Uterus (tissue), 4 donors: ENCODE data around the gene TCN2. TPM values are rescaled to one million over a fixed set of nuclear protein-coding genes. Genes with fewer than 3 reads are reported as not detected.

Source experiments
- DNase-seq, 2 donors: peaks; one replicate each; pipeline ENCODE4 v3.0.0-alpha.2; 2019 to 2020
- H3K27ac ChIP-seq, 2 donors: fragments of 200-600 bp; sonication (generic); 1 replicate in 1 of 2; 2 replicates in 1 of 2; pipeline ENCODE4 v1.5.1; 2016 to 2018
- H3K27me3 ChIP-seq, 2 donors: fragments of 200-600 bp; sonication (generic); one replicate each; pipeline ENCODE4 v1.5.1; 2018 to 2019; ENCODE audit warnings: control low read depth in 1 of 2
- H3K36me3 ChIP-seq, 2 donors: fragments of 200-600 bp; sonication (generic); one replicate each; pipeline ENCODE4 v1.5.1; 2019; ENCODE audit warnings: control low read depth in 1 of 2
- H3K4me1 ChIP-seq, 2 donors: fragments of 200-600 bp; sonication (generic); one replicate each; pipeline ENCODE4 v1.5.1; 2018 to 2019; ENCODE audit warnings: control low read depth in 1 of 2
- H3K4me3 ChIP-seq, 2 donors: fragments of 200-600 bp; sonication (generic); 1 replicate in 1 of 2; 2 replicates in 1 of 2; pipeline ENCODE4 v1.5.1; 2018 to 2019; ENCODE audit warnings: mild to moderate bottlenecking in 1 of 2
- H3K9me3 ChIP-seq, 2 donors: fragments of 200-600 bp; sonication (generic); one replicate each; pipeline ENCODE4 v1.5.1; 2019; ENCODE audit warnings: control low read depth in 1 of 2
- POLR2A ChIP-seq, 2 donors: fragments of 450-650 bp; IDR thresholded peaks; one replicate each; pipeline ENCODE4 v1.6.1; 2016; ENCODE audit warnings: antibody characterized with exemption in 2 of 2, mild to moderate bottlenecking in 1 of 2, moderate library complexity in 1 of 2
- intact Hi-C: fragments of 100-400 bp; cut with DNase I; formaldehyde crosslinking; loops from one replicate; pipeline ENCODE4 v1.15.1; 2023; ENCODE audit warnings: low total_unique reads
- total RNA-seq, 4 donors: library from RNA; depleted of rRNA in 3 of 4; stranded (reverse); fragments of >200 nt in 3 of 4; gene quantifications; one replicate each; pipeline versions ENCODE4 v1.1.0 to v1.2.4, GENCODE V29; 2014 to 2023
- TF ChIP-seq, protein P1 (sequence below), 4 experiments: fragments of 200-600 bp in 2 of 4; fragments of 450-650 bp in 2 of 4; sonication (generic) in 2 of 4; IDR thresholded peaks; one replicate each; pipeline ENCODE4 v1.5.1; 2016 to 2019; ENCODE audit warnings: antibody characterized with exemption in 4 of 4, mild to moderate bottlenecking in 2 of 4, moderate library complexity in 1 of 4
- donor health status: DM: yes; HTN: yes; CAD: no.

TCN2 gene
- total RNA-seq, 4 donors from 2014 or later = 21.8 to 44.5 (median 30.3) TPM

DNA sequence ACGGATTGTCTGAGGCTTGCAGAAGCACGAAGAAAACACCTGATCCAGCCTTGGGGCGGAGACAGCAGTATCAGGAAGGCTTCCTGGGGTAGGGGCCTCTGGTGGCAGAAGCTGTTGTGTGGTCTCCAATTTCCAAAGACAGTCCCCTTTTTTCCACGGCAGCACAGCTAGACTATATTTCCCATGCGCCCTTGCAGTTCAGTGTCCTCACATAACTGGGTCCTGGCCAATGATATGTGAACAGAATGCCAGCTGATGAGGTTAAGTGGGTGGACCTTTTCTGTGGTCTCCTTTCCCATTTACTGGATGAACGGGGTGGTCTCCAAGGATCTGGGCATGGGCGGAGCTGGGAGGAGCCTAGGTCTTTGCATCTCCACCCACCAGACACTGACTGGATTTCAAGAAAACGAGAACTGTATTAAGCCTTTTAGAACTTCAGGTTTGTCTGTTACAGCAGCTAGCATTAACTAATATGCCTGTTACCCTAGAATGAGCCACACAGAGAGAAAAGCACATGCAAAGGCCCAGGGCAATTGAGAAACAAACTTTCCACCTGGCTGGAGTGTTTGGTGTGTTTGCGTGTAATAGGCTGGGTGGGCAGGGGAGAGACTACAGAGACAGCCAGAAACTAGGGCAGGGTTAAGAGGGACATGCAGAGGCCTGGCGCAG, 38.7 kb upstream of the TCN2 start:
- DNase-seq = no peak
- Histone ChIP-seq H3K36me3 (no peaks in the 10 kb centered on the region), H3K4me3 (no peak overlapping the region), H3K27me3 (no peaks in the 10 kb centered on the region), H3K27ac (no peak overlapping the region), H3K4me1 (no peaks in the 10 kb centered on the region), H3K9me3 (no peaks in the 10 kb centered on the region)
- no peak for TF ChIP-seq POLR2A (IDR thresholded peaks at IDR 0.05)
- TF ChIP-seq, protein P1, sequence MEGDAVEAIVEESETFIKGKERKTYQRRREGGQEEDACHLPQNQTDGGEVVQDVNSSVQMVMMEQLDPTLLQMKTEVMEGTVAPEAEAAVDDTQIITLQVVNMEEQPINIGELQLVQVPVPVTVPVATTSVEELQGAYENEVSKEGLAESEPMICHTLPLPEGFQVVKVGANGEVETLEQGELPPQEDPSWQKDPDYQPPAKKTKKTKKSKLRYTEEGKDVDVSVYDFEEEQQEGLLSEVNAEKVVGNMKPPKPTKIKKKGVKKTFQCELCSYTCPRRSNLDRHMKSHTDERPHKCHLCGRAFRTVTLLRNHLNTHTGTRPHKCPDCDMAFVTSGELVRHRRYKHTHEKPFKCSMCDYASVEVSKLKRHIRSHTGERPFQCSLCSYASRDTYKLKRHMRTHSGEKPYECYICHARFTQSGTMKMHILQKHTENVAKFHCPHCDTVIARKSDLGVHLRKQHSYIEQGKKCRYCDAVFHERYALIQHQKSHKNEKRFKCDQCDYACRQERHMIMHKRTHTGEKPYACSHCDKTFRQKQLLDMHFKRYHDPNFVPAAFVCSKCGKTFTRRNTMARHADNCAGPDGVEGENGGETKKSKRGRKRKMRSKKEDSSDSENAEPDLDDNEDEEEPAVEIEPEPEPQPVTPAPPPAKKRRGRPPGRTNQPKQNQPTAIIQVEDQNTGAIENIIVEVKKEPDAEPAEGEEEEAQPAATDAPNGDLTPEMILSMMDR (IDR thresholded peaks at IDR 0.05) = no peak
- intact Hi-C loops = no loop called here

DNA sequence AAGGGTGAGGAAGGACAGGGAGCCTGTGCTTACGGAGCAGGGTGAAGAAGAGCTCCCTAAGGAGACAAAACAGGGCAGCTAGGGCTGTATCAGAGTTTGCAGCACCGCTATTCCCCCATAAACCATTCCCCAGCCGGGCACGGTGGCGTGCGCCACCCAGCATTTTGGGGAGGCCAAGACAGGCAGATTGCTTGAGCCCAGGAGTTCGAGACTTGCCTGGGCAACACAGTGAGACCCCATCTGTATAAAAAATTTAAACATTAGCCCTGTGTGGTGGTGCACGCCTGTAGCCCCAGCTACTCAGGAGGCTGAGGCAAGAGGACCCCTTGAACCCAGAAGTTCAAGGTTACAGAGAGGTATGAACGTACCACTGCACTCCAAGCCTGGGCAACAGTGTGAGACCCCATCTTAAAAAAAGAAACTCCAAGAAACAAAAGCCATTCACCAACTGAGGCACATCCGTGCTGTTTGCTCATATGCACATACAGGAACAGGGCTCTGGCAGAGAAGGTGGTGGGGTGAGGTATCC, 37.2 kb upstream of the TCN2 start:
- Histone ChIP-seq H3K4me1 (peaks cover 0 to 2% of the 10 kb centered on the region in 2 donors), H3K4me3 (no peak overlapping the region), H3K9me3 (no peaks in the 10 kb centered on the region), H3K27ac (no peak overlapping the region), H3K27me3 (no peaks in the 10 kb centered on the region), H3K36me3 (no peaks in the 10 kb centered on the region)
- DNase-seq = no peak
- intact Hi-C loops = no loop called here
- TF ChIP-seq, protein P1 (IDR thresholded peaks at IDR 0.05) = no peak
- no peak for TF ChIP-seq POLR2A (IDR thresholded peaks at IDR 0.05)

DNA sequence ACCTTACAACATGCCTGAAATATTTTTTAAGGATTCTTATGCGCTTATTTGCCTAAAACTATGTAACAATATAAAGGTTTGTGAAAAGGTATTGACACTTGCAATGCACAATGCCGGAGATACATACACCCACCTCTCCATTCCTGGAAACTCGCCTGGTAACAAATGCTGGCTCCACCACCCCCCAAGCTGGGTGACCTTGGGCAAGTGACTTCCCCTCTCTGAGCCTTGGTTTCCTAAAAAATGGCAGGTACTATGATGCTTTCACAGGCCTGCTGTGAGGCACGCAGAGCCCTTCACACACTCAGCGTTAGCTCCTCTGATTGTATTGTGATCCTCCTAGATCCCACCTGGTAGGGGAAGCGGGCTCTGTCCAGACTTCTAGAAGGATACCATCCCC, 34.8 kb upstream of the TCN2 start:
- Histone ChIP-seq H3K27ac (no peak overlapping the region), H3K27me3 (no peaks in the 10 kb centered on the region), H3K36me3 (no peaks in the 10 kb centered on the region), H3K4me3 (no peak overlapping the region), H3K9me3 (no peaks in the 10 kb centered on the region), H3K4me1 (peaks cover 0 to 15% of the 10 kb centered on the region in 2 donors)
- TF ChIP-seq, protein P1 (IDR thresholded peaks at IDR 0.05) = no peak
- TF ChIP-seq POLR2A (IDR thresholded peaks at IDR 0.05) = no peak
- no peak for DNase-seq
- intact Hi-C loops = no loop called here

DNA sequence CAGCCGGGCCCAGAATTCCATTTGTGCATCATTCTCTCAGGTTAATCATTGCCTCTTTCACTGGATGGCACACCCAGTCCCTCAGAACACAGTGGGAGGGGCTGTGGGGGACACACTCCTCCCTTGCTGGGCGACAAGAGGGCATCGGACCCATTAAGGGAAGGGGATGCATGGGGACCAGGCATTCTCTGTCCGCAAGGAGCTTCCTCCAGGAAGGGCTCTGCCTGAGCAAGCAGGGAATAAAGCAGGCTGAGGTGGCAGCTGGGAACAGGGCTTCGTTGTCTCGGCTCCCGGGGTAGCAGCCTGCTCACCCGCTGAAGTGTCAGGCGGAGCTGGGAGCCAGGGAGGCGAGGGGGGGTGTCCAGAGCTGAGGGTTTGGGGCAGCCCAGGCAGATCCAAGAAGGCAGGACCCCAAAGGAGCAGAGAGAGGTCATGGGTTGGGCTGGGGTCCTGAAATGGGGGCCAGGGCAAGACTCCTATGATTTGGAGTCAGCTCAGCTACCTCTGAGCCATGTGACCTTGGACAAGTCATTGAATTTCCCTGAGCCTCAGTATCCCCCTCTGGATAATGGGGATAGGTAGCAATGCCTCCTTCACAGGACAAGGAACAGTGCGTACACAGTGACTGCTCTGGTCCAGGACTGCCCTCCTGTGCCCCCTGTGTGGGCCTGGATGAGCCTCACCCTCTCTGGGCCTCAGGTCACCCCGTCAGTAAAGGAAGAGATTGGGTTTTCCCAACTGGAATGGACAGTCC, 34.0 kb upstream of the TCN2 start:
- no peak for TF ChIP-seq POLR2A (IDR thresholded peaks at IDR 0.05)
- TF ChIP-seq, protein P1 (IDR thresholded peaks at IDR 0.05) = no peak
- intact Hi-C loops = no loop called here
- Histone ChIP-seq H3K4me1 (peaks cover 0 to 15% of the 10 kb centered on the region in 2 donors), H3K27ac (no peak overlapping the region), H3K9me3 (no peaks in the 10 kb centered on the region), H3K36me3 (no peaks in the 10 kb centered on the region), H3K4me3 (no peak overlapping the region), H3K27me3 (no peaks in the 10 kb centered on the region)
- no peak for DNase-seq

DNA sequence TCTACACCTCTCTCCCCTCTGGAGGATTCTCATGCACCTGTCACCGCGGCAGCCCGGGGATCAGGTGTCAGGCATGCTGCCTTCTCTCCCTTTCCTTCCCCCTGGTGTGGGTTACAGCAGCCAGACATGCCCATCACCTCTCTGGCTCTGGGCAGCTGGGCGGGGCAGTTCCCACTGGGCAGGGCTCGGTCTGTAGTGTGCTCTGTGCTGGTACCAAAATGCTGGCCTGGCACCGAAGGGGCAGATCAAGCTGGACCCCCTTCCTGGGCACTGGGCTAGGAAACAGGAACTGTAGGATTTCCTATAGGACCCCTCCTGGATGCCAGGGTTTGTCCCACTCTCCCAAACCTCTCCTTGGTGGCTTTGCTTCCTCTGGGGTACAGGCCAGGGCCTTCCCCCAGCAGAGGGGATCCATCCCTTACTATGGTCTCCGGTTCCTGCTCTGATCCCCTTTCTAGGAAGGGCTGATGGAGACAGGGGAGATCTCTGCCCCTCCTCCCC, 33.3 kb upstream of the TCN2 start:
- intact Hi-C loops = no loop called here
- Histone ChIP-seq H3K27me3 (no peaks in the 10 kb centered on the region), H3K36me3 (no peaks in the 10 kb centered on the region), H3K9me3 (no peaks in the 10 kb centered on the region), H3K4me1 (peaks cover 0 to 15% of the 10 kb centered on the region in 2 donors), H3K4me3 (no peak overlapping the region), H3K27ac (peak overlapping the region in 1 of 2 donors; percentile 2)
- DNase-seq = no peak
- TF ChIP-seq POLR2A (IDR thresholded peaks at IDR 0.05) = no peak
- TF ChIP-seq, protein P1 (IDR thresholded peaks at IDR 0.05) = no peak
